Activated naive CD4-positive, alpha-beta T cell treated with anti-CD3 and anti-CD28 coated beads for 36 hours (primary cell): Measurements from ENCODE around the gene ZFY. TPM values are rescaled to one million over a fixed set of nuclear protein-coding genes. Genes with fewer than 3 reads are reported as not detected.
"Not testable (repeated sequence)": the region's sequence is repeated elsewhere in the genome, so short reads cannot be mapped to it uniquely, and the experiment has no call there.

Experiments used
- CTCF ChIA-PET: fragments of 350-600 bp; sonication (Branson Sonifier 250); formaldehyde crosslinking; loops from one replicate; lab custom pipeline; 2021; ENCODE audit warnings: antibody characterized with exemption; lab: Charles Lee
- DNase-seq: peaks from one replicate; pipeline ENCODE4 v3.0.0-alpha.2; 2020
- H3K27ac Mint-ChIP-seq: one replicate; pipeline ENCODE4 v1.8.0; 2021; ENCODE audit warnings: mild to moderate bottlenecking, mixed read lengths
- H3K27me3 Mint-ChIP-seq: one replicate; pipeline ENCODE4 v1.8.0; 2021; ENCODE audit warnings: low read depth, mixed read lengths
- H3K36me3 Mint-ChIP-seq: one replicate; pipeline ENCODE4 v1.8.0; 2021; ENCODE audit warnings: low read depth, mixed read lengths
- H3K4me1 Mint-ChIP-seq: one replicate; pipeline ENCODE4 v1.8.0; 2021; ENCODE audit warnings: low read depth, mixed read lengths
- H3K4me3 Mint-ChIP-seq: one replicate; pipeline ENCODE4 v1.8.0; 2021; ENCODE audit warnings: mild to moderate bottlenecking, moderate library complexity, mixed read lengths
- H3K9me3 Mint-ChIP-seq: one replicate; pipeline ENCODE4 v1.8.0; 2021; ENCODE audit warnings: mixed read lengths
- intact Hi-C: fragments of 100-400 bp; cut with micrococcal nuclease; formaldehyde crosslinking; loops from one replicate; pipeline ENCODE4 v1.15.1; 2023
- total RNA-seq, 2 experiments: library from RNA; stranded (reverse); gene quantifications; one replicate each; pipeline ENCODE4 v1.2.3, GENCODE V29; 2021

Gene ZFY
- total RNA-seq, 2 experiments from 2014 or later, result 11.5 to 11.9 TPM

GRCh38 chrY:2984491-2984890 lies 49.3 kb downstream of the ZFY start:
- CTCF ChIA-PET, result no interaction called here

DNA sequence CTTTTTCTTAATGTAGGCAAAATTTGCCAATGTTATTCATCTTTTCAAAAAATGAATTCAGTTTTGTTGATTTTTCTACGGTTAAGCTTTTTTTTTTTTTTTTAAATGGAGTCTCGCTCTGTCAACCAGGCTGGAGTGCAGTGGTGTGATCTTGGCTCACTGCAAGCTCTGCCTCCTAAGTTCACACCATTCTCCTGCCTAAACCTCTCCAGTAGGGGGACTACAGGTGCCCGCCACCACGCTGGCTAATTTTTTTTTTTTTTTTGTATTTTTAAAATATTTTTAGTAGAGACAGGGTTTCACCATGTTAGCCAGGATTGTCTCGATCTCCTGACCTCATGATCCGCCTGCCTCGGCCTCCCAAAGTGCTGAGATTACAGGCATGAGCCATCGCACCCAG lies 52.0 kb downstream of the ZFY start:
- H3K4me3 Mint-ChIP-seq, H3K27me3 Mint-ChIP-seq, H3K27ac Mint-ChIP-seq, DNase-seq, H3K4me1 Mint-ChIP-seq, CTCF ChIA-PET, H3K9me3 Mint-ChIP-seq, H3K36me3 Mint-ChIP-seq, intact Hi-C loops: not testable (repeated sequence)

More at GRCh38 chrY:2984491-2984890, 49.3 kb downstream of the ZFY start:
- Mint-ChIP-seq H3K4me3 (no peak overlapping the region), H3K36me3 (no peaks in the 10 kb centered on the region), H3K27ac (no peak overlapping the region), H3K27me3 (no peaks in the 10 kb centered on the region), H3K4me1 (no peaks in the 10 kb centered on the region), H3K9me3 (no peaks in the 10 kb centered on the region)
- no peak for DNase-seq
- intact Hi-C loops, result no loop called here

DNA sequence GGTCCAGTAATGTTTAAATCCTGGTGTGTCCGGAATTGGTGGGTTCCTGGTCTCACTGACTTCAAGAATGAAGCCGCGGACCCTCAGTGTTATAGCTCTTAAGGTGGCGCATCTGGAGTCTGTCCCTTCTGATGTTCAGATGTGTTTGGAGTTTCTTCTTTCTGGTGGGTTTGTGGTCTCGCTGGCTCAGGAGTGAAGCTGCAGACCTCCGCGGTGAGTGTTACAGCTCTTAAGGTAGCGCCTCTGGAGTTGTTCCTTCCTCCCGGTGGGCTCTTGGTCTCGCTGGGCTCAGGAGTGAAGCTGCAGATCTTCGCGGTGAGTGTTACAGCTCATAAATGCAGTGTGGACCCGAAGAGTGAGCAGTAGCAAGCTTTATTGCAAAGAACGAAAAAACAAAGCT lies 62.2 kb downstream of the ZFY start:
- H3K27ac Mint-ChIP-seq, H3K27me3 Mint-ChIP-seq, H3K9me3 Mint-ChIP-seq, H3K36me3 Mint-ChIP-seq, intact Hi-C loops, DNase-seq, H3K4me3 Mint-ChIP-seq: not testable (repeated sequence)
- CTCF ChIA-PET, result interaction anchor here (1.0 kb wide), 1 partner anchor 60 kb away, joined by 4 read pairs; no protein-coding TSS in a partner anchor
- peaks cover 18% of the 10 kb centered on the region for H3K4me1 Mint-ChIP-seq

DNA sequence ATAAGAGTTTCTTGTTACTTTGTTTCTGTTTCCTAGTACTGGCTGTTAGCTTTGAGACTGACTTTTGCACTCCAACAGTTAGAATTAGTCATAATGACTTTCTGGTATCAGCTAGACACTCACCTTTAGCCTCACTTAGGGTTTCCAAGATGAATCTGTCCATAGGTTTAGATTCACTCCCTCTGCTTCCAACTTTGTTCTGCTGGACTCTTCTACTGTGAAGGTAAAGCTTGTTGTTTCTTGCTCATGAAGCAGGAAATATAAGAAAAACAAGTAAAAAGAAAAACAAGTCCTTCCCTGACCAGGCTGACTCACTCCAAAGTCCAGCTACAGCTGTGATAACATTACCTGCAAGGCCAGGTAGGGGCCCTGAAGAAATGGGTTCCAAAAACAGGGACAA lies 67.0 kb downstream of the ZFY start:
- Mint-ChIP-seq H3K27ac (peak overlapping the region; percentile 95), H3K27me3 (no peaks in the 10 kb centered on the region), H3K36me3 (no peaks in the 10 kb centered on the region), H3K4me3 (peak overlapping the region; percentile 85), H3K9me3 (no peaks in the 10 kb centered on the region), H3K4me1 (peaks cover 50% of the 10 kb centered on the region)
- no peak for DNase-seq
- CTCF ChIA-PET, result no interaction called here
- intact Hi-C loops, result loop anchor here (2.0 kb wide), 2 partner anchors 53 to 113 kb away; no protein-coding TSS in a partner anchor

DNA sequence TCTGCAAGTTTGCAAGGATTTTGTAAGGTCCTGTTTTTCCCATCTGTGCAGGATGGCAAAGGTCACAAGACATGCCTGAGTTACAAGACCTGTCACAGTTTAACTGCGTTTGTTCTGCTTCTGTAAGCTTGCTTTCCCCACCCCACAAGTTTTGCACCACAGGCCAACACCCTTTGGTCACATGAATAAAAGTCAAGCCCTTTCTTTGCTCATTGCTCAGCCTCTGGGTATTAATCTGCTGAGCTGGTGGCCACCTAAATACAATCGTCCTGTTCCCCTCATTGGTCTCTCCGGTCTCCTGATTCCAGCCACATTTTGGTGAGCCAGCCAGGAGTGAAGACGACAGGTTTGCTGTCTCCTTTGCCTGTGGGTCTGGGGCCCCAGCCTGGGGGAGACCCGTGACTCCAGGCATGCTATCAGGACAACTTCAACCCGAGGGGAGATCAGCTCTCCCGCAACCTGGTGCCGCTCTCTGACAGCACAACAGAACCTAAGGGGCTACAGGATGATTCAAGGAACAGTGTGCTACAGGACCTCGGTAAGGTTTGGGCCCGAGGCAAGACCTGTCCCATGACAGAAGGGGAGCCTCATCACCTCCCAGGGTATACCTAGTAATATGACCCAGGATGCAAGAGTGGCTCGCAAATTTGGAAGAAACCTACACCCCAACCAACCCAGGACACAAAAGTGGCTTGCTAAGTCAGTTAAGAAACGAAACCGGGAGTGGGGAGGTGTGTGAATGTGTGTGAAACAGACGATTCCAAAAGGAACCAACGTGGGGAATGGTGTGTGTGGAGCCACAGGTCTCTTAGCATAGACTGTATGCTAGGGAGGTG lies 67.7 kb downstream of the ZFY start:
- no peaks in the 10 kb centered on the region for H3K36me3 Mint-ChIP-seq
- intact Hi-C loops, result loop anchor here (1.0 to 2.0 kb wide), 4 partner anchors 54 to 162 kb away; partner anchors contain the start of gene RPS4Y1
- peak overlapping the region; percentile 95 for H3K27ac Mint-ChIP-seq
- no peaks in the 10 kb centered on the region for H3K27me3 Mint-ChIP-seq
- H3K4me3 Mint-ChIP-seq, result peak overlapping the region; percentile 85
- H3K4me1 Mint-ChIP-seq, result peaks cover 53% of the 10 kb centered on the region
- CTCF ChIA-PET, result interaction anchor here (1.4 kb wide), 1 partner anchor 65 kb away, joined by 9 read pairs; no protein-coding TSS in a partner anchor
- no peaks in the 10 kb centered on the region for H3K9me3 Mint-ChIP-seq
- peak; percentile 15 for DNase-seq

- no peaks in the 10 kb centered on the region for H3K27me3 Mint-ChIP-seq
- peak; percentile 5 for DNase-seq
- H3K36me3 Mint-ChIP-seq, result no peaks in the 10 kb centered on the region
- CTCF ChIA-PET, result interaction anchor here (0.5 to 1.4 kb wide), 3 partner anchors 42 to 66 kb away, joined by 3 to 9 read pairs (median 4); no protein-coding TSS in a partner anchor
- H3K4me3 Mint-ChIP-seq, result peak overlapping the region; percentile 85
- H3K4me1 Mint-ChIP-seq, result peaks cover 54% of the 10 kb centered on the region
- H3K9me3 Mint-ChIP-seq, result no peaks in the 10 kb centered on the region
- H3K27ac Mint-ChIP-seq, result peak overlapping the region; percentile 95
- intact Hi-C loops, result loop anchor here (1.0 to 2.0 kb wide), 4 partner anchors 55 to 162 kb away; partner anchors contain the start of gene RPS4Y1
These were observed 68.3 kb downstream of the ZFY start for GRCh38 chrY:3003516-3003830.

- Mint-ChIP-seq H3K4me3 (peak overlapping the region; percentile 85), H3K36me3 (no peaks in the 10 kb centered on the region), H3K27me3 (no peaks in the 10 kb centered on the region), H3K9me3 (no peaks in the 10 kb centered on the region), H3K4me1 (peaks cover 54% of the 10 kb centered on the region), H3K27ac (peak overlapping the region; percentile 95)
- CTCF ChIA-PET, result interaction anchor here (0.5 to 1.4 kb wide), 3 partner anchors 42 to 66 kb away, joined by 3 to 9 read pairs (median 4); no protein-coding TSS in a partner anchor
- peak; percentile 56 for DNase-seq
- intact Hi-C loops, result loop anchor here (1.0 to 2.0 kb wide), 5 partner anchors 55 to 163 kb away; partner anchors contain the start of gene RPS4Y1
These were observed 68.7 kb downstream of the ZFY start for GRCh38 chrY:3003846-3004245.

DNA sequence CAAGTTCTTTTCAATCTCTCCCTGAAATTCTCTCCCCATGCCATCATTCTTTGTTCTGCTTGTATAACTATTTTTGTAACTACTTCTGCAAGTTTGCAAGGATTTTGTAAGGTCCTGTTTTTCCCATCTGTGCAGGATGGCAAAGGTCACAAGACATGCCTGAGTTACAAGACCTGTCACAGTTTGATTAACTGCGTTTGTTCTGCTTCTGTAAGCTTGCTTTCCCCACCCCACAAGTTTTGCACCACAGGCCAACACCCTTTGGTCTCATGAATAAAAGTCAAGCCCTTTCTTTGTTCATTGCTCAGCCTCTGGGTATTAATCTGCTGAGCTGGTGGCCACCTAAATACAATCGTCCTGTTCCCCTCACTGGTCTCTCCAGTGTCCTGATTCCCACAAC lies 70.8 kb downstream of the ZFY start:
- H3K4me1 Mint-ChIP-seq, result peaks cover 46% of the 10 kb centered on the region
- intact Hi-C loops, H3K36me3 Mint-ChIP-seq, CTCF ChIA-PET, H3K9me3 Mint-ChIP-seq, H3K27me3 Mint-ChIP-seq, H3K27ac Mint-ChIP-seq, H3K4me3 Mint-ChIP-seq, DNase-seq: not testable (repeated sequence)

GRCh38 chrY:3007967-3008366 lies 72.8 kb downstream of the ZFY start:
- H3K36me3 Mint-ChIP-seq, result no peaks in the 10 kb centered on the region
- H3K27ac Mint-ChIP-seq, result no peak overlapping the region
- H3K9me3 Mint-ChIP-seq, result no peaks in the 10 kb centered on the region
- peaks cover 33% of the 10 kb centered on the region for H3K4me1 Mint-ChIP-seq
- H3K27me3 Mint-ChIP-seq, result no peaks in the 10 kb centered on the region
- intact Hi-C loops, result no loop called here
- CTCF ChIA-PET, result no interaction called here
- no peak overlapping the region for H3K4me3 Mint-ChIP-seq
- DNase-seq, result no peak

DNA sequence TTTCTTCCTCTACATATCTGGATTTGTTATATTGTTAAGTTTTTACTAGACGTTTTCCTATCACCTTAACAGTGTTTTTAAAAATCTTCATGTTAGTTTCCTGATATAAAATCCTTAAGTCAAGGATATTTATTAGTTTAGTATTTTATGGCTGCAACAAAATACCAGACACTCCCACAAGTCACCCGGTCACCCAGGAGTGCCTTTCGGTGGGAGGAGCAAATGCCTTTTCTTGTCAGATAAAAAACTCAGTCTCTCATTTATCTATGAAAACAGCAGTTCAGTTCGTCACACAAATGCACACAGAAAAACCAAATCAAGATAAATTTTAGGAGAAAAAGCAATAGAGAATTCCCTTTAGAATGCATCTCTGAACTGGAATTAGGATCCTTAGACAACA lies 77.0 kb downstream of the ZFY start:
- Mint-ChIP-seq H3K27me3 (no peaks in the 10 kb centered on the region), H3K9me3 (no peaks in the 10 kb centered on the region), H3K36me3 (peaks cover 2% of the 10 kb centered on the region), H3K27ac (no peak overlapping the region), H3K4me3 (no peak overlapping the region), H3K4me1 (peaks cover 25% of the 10 kb centered on the region)
- no peak for DNase-seq
- intact Hi-C loops, result no loop called here
- CTCF ChIA-PET, result no interaction called here

- no peaks in the 10 kb centered on the region for H3K27me3 Mint-ChIP-seq
- H3K27ac Mint-ChIP-seq, result no peak overlapping the region
- H3K4me3 Mint-ChIP-seq, result no peak overlapping the region
- peaks cover 26% of the 10 kb centered on the region for H3K4me1 Mint-ChIP-seq
- CTCF ChIA-PET, result no interaction called here
- no peak for DNase-seq
- peaks cover 2% of the 10 kb centered on the region for H3K36me3 Mint-ChIP-seq
- no peaks in the 10 kb centered on the region for H3K9me3 Mint-ChIP-seq
- intact Hi-C loops, result no loop called here
These were observed 81.4 kb downstream of the ZFY start for GRCh38 chrY:3016594-3016993.

- CTCF ChIA-PET, result no interaction called here
- H3K9me3 Mint-ChIP-seq, result no peaks in the 10 kb centered on the region
- no peak overlapping the region for H3K4me3 Mint-ChIP-seq
- DNase-seq, result no peak
- peaks cover 26% of the 10 kb centered on the region for H3K4me1 Mint-ChIP-seq
- intact Hi-C loops, result no loop called here
- peaks cover 2% of the 10 kb centered on the region for H3K36me3 Mint-ChIP-seq
- H3K27me3 Mint-ChIP-seq, result no peaks in the 10 kb centered on the region
- H3K27ac Mint-ChIP-seq, result no peak overlapping the region
These were observed 83.4 kb downstream of the ZFY start for GRCh38 chrY:3018546-3018945.

DNA sequence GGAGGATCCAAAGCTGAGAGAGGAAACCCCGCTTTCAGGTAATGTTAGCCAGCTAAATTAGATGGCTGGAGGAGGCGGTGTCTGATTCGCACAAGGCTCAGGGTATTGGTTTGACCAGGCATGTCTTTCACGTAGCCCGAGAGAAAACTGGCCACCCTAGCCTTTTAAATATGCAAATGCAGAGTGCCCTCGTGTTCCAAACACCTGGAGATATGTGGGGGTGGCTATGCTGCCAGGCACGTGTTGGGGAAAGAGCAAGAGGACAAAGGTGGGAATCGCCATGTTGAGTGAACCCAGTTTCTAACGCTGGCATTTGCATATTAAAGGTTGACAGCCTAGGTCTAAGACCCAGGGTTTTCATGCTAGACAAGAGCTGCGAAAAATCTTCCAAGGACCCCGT lies 84.4 kb downstream of the ZFY start:
- Mint-ChIP-seq H3K4me3 (no peak overlapping the region), H3K4me1 (peaks cover 29% of the 10 kb centered on the region), H3K27me3 (no peaks in the 10 kb centered on the region), H3K9me3 (no peaks in the 10 kb centered on the region), H3K36me3 (peaks cover 2% of the 10 kb centered on the region), H3K27ac (no peak overlapping the region)
- no peak for DNase-seq
- CTCF ChIA-PET, result no interaction called here
- intact Hi-C loops, result no loop called here
